ENCODE results near the gene FASTKD3. TPM values are rescaled to one million over a fixed set of nuclear protein-coding genes. Genes with fewer than 3 reads are reported as not detected.
A peak's percentile ranks its signal among the peaks of the same experiment; 100 is the strongest.

The FASTKD3 gene
- total and polyA plus RNA-seq, 9 donors = 4.9 to 11.6 (median 7.2) TPM

DNA sequence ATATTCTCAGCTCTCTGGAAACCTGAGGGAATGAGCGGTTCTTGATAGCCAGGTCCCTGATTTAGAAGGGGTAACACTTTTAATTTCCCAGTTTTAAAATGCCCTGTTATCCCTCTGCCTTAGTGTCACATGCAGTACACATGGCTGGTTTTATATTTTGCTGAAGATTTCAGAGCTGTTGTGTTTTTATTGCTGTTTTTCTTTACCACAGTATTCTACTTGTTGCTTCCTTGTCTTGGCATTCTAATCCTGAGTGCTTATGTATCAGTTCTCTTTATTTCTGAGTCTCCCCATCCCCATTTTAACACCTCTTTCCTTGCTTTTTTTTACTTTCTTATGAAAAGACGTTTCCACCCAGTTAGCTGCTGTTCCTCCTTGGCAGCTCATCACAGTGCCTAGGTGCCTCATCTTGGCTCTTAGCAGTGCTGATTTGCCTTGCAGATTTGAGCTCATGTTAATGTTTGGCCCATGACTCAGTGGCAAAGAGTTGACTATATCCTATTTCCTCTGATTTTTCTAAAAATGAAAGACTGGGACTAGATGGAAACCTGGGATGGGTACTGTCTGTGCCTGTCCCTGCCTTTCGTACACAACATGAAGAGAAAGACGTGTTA, 3.8 kb upstream of the FASTKD3 start:
- H3K36me3 ChIP-seq = no peaks in the 10 kb centered on the region
- no peak for DNase-seq
- peaks cover 3% of the 10 kb centered on the region for H3K4me1 ChIP-seq (ENCODE audit: insufficient read depth)
- H3K27ac ChIP-seq = no peak overlapping the region
- 83 to 85% (median 83%) methylated on average over 4 of the region's 4 CpGs for WGBS, 3 donors
- TF ChIP-seq POLR2A (IDR thresholded peaks at IDR 0.05) (no peak), EP300 (IDR thresholded peaks at IDR 0.05) (no peak)
- TF ChIP-seq, protein P1, sequence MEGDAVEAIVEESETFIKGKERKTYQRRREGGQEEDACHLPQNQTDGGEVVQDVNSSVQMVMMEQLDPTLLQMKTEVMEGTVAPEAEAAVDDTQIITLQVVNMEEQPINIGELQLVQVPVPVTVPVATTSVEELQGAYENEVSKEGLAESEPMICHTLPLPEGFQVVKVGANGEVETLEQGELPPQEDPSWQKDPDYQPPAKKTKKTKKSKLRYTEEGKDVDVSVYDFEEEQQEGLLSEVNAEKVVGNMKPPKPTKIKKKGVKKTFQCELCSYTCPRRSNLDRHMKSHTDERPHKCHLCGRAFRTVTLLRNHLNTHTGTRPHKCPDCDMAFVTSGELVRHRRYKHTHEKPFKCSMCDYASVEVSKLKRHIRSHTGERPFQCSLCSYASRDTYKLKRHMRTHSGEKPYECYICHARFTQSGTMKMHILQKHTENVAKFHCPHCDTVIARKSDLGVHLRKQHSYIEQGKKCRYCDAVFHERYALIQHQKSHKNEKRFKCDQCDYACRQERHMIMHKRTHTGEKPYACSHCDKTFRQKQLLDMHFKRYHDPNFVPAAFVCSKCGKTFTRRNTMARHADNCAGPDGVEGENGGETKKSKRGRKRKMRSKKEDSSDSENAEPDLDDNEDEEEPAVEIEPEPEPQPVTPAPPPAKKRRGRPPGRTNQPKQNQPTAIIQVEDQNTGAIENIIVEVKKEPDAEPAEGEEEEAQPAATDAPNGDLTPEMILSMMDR (IDR thresholded peaks at IDR 0.05) = no peak
- H3K9me3 ChIP-seq = no peaks in the 10 kb centered on the region
- intact Hi-C loops (cut with DNase I) = no loop called here
- H3K27me3 ChIP-seq = no peaks in the 10 kb centered on the region
- no peak overlapping the region for H3K4me3 ChIP-seq

DNA sequence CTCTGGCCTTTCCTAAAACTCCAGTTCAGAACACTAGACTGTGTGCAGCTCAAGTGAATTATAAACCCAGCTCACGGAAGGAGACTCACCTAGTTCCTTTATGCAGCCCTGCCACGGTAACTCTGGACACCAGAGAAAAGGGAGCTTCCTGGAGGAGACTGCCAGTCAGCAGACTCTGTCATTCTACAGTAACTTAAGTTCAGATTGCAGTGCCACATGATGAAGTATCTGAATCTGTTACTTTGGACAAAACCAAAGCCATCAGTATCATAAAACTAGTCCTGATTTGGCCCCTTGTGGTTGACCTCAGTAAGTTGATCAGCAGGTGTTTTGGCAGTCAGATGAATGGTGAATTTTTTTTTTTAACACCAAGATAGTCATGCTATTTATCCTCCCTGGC, 2.8 kb upstream of the FASTKD3 start:
- Histone ChIP-seq H3K4me3 (no peak overlapping the region), H3K36me3 (no peaks in the 10 kb centered on the region), H3K27me3 (no peaks in the 10 kb centered on the region), H3K27ac (no peak overlapping the region), H3K9me3 (no peaks in the 10 kb centered on the region), H3K4me1 (ENCODE audit: insufficient read depth) (peaks cover 3% of the 10 kb centered on the region)
- TF ChIP-seq EP300 (IDR thresholded peaks at IDR 0.05) (no peak), POLR2A (IDR thresholded peaks at IDR 0.05) (no peak)
- TF ChIP-seq, protein P1 (IDR thresholded peaks at IDR 0.05) = no peak
- DNase-seq = no peak
- 78 to 86% (median 85%) methylated on average over 2 of the region's 2 CpGs for WGBS, 3 donors
- intact Hi-C loops (cut with DNase I) = no loop called here

DNA sequence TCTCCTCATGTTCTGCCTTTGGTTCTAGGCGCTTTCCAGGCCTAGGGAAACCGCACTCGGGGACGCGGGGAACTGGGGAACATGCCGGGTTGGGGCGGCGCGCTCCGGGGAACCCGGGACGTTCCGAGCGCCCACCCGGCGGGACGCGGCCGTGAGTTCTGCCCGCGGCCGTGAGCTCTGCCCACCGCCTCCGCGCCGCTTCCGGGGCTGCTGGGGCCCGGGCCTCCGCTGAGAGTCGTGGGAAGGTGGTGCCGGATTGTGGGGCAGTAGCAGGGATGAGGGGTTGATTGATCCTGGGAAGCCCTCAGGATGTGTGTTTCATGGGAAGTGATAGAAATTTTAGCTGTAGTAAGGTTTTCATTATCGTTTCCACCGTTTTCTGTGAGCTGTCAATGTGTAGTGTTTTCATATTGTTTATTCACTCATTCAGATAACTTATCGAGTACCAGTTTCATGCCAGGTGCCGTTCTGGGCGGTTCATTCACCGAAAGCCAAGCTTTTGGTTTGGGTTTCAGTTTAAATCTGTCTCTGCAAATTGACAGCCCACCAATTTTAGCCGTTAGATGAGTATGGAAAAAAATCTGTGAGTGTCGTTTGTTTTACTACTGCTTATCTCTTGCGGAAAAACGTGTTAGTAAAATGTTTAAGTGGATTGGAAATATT, 774 bp upstream of the FASTKD3 start:
- no peaks in the 10 kb centered on the region for H3K27me3 ChIP-seq
- no peak for DNase-seq
- intact Hi-C loops (cut with DNase I) = no loop called here
- H3K4me1 ChIP-seq (ENCODE audit: insufficient read depth) = peaks cover 3% of the 10 kb centered on the region
- H3K27ac ChIP-seq = peak overlapping the region; percentile 17 to 57
- no peaks in the 10 kb centered on the region for H3K36me3 ChIP-seq
- no peaks in the 10 kb centered on the region for H3K9me3 ChIP-seq
- 0 to 1% (median 1%) methylated on average over 26 to 41 of the region's 41 CpGs for WGBS, 3 donors
- peak overlapping the region; percentile 99 for H3K4me3 ChIP-seq
- TF ChIP-seq, protein P1 (IDR thresholded peaks at IDR 0.05) = no peak
- TF ChIP-seq EP300 (IDR thresholded peaks at IDR 0.05) (no peak), POLR2A (IDR thresholded peaks at IDR 0.05) (no peak)

DNA sequence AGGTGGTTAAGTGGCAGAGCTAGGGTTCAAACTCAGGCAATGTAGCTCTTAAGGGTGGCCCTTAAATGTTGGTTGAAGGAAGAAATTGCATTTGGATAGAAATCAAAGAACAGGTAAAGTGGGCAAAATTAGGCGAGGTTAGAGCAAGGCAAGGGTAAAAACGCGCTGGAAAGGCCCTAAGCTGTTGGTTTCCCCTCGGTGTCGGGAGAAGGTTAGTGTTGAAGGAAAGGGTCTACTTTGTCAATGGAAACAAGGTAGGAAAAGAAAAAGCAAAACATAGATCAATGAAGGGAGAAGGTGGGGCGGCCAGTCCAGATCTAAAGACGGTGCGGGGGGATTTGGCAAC, 431 bp downstream of the FASTKD3 start:
- Histone ChIP-seq H3K27ac (peak overlapping the region; percentile 33 to 57), H3K27me3 (no peaks in the 10 kb centered on the region), H3K4me1 (ENCODE audit: insufficient read depth) (peaks cover 3% of the 10 kb centered on the region), H3K9me3 (no peaks in the 10 kb centered on the region), H3K36me3 (no peaks in the 10 kb centered on the region), H3K4me3 (peak overlapping the region; percentile 99)
- intact Hi-C loops (cut with DNase I) = no loop called here
- WGBS, 3 donors = 0% methylated on average over 8 of the region's 8 CpGs
- no peak for DNase-seq
- TF ChIP-seq POLR2A (IDR thresholded peaks at IDR 0.05) (no peak), EP300 (IDR thresholded peaks at IDR 0.05) (no peak)
- TF ChIP-seq, protein P1 (IDR thresholded peaks at IDR 0.05) = no peak

Measured in ovary (tissue), 9 donors.